ENCODE measurements around the gene EMC8.

- TF ChIP-seq CTCF (IDR thresholded peaks at IDR 0.05; ENCODE audit: insufficient read depth, low read length, poor library complexity, severe bottlenecking) (no peak), EZH2phosphoT487 (conservative IDR thresholded peaks at IDR 0.05; ENCODE audit: low read length) (no peak)
These were observed 44.9 kb downstream of the EMC8 start for GRCh38 chr16:85754413-85754812.
